Caco-2 (cell line): Measurements from ENCODE around the gene CCDC74A. TPM values are rescaled to one million over a fixed set of nuclear protein-coding genes. Genes with fewer than 3 reads are reported as not detected.

ENCODE experiments used
- BruUV-seq: library from RNA; stranded (reverse); fragments of 400-500 nt; replicated peaks from 2 replicates; lab custom pipeline; 2021; lab: Mats Ljungman, UMichigan
- CTCF ChIA-PET: fragments of 300-600 bp; sonication (Branson Sonifier 250); formaldehyde crosslinking; loops from one replicate; lab custom pipeline; 2022; ENCODE audit warnings: antibody characterized with exemption; lab: Charles Lee
- POLR2A ChIA-PET: fragments of 300-600 bp; sonication (Branson Sonifier 250); formaldehyde crosslinking; loops from one replicate; lab custom pipeline; 2022; ENCODE audit warnings: antibody characterized with exemption; lab: Charles Lee
- DNase-seq, 2 experiments: peaks; one replicate each; pipeline versions ENCODE4 v3.0.0 to v3.0.0-alpha.2; 2020 to 2022
- H3K27me3 ChIP-seq: replicated peaks from 2 replicates; pipeline ENCODE4 v1.6.0; 2011; ENCODE audit warnings: low read length; ENCODE audit not compliant: control insufficient read depth, insufficient read depth
- H3K36me3 ChIP-seq: 2 replicates; pipeline ENCODE4 v1.5.1; 2011; ENCODE audit warnings: low read length; ENCODE audit not compliant: control insufficient read depth, insufficient read depth
- H3K4me1 ChIP-seq: fragments of 250-450 bp; sonication (Bioruptor Pico); 2 replicates; pipeline ENCODE4 v1.5.1; 2020; ENCODE audit warnings: mild to moderate bottlenecking
- H3K4me3 ChIP-seq: 2 replicates; pipeline ENCODE4 v1.5.1; 2011; ENCODE audit warnings: low read depth, mild to moderate bottlenecking, control low read depth, low read length
- H3K9me3 ChIP-seq: fragments of 250-450 bp; sonication (Bioruptor Pico); 2 replicates; pipeline ENCODE4 v1.5.1; 2020; ENCODE audit warnings: mild to moderate bottlenecking, moderate library complexity
- H3K27ac Mint-ChIP-seq: one replicate; pipeline ENCODE4 v1.8.0; 2022; ENCODE audit warnings: mixed read lengths; ENCODE audit not compliant: unreplicated experiment
- H3K27me3 Mint-ChIP-seq: one replicate; pipeline ENCODE4 v1.8.0; 2022; ENCODE audit warnings: mixed read lengths; ENCODE audit not compliant: insufficient read depth, unreplicated experiment
- H3K36me3 Mint-ChIP-seq: one replicate; pipeline ENCODE4 v1.8.0; 2022; ENCODE audit warnings: mild to moderate bottlenecking, mixed read lengths; ENCODE audit not compliant: insufficient read depth, unreplicated experiment
- H3K4me1 Mint-ChIP-seq: one replicate; pipeline ENCODE4 v1.8.0; 2022; ENCODE audit warnings: low read depth, mixed read lengths; ENCODE audit not compliant: unreplicated experiment
- H3K4me3 Mint-ChIP-seq: one replicate; pipeline ENCODE4 v1.8.0; 2022; ENCODE audit warnings: mild to moderate bottlenecking, moderate library complexity, mixed read lengths; ENCODE audit not compliant: unreplicated experiment
- H3K9me3 Mint-ChIP-seq: one replicate; pipeline ENCODE4 v1.8.0; 2022; ENCODE audit warnings: mixed read lengths; ENCODE audit not compliant: unreplicated experiment
- CTCF ChIP-seq, 2 experiments: fragments of 200-600 bp in 1 of 2; IDR thresholded peaks; 1 replicate in 1 of 2; 2 replicates in 1 of 2; pipeline versions ENCODE4 v1.5.1 to v1.8.0; 2011 to 2022; ENCODE audit warnings: antibody characterized with exemption in 1 of 2, control low read depth in 1 of 2, inconsistent platforms in 1 of 2, low read depth in 1 of 2, low read length in 1 of 2, mild to moderate bottlenecking in 1 of 2, moderate library complexity in 1 of 2; ENCODE audit not compliant: insufficient read depth in 1 of 2, severe bottlenecking in 1 of 2, unreplicated experiment in 1 of 2
- intact Hi-C: fragments of 100-400 bp; cut with micrococcal nuclease; formaldehyde crosslinking; loops from one replicate; pipeline ENCODE4 v1.10.0; 2022; ENCODE audit not compliant: unreplicated experiment
- microRNA-seq: library from miRNA; unstranded; fragments of <30 nt; microRNA quantifications from one replicate; pipeline ENCODE4 v1.2.0, GENCODE V29; 2022
- total RNA-seq: library from RNA; stranded (reverse); gene quantifications from 2 replicates; pipeline ENCODE4 v1.2.3, GENCODE V29; 2022

The CCDC74A gene
- total RNA-seq, 1 experiment from 2014 or later = 0.36 TPM

- Histone ChIP-seq H3K27me3 (0 out of 2 replicates have a peak, but pooled peaks cover 1% of the 10 kb centered on the region), H3K4me3 (no peak overlapping the region), H3K4me1 (no peaks in the 10 kb centered on the region), H3K9me3 (no peaks in the 10 kb centered on the region), H3K36me3 (no peaks in the 10 kb centered on the region)
- no peaks in the 10 kb centered on the region for H3K36me3 Mint-ChIP-seq
- no peaks in the 10 kb centered on the region for H3K9me3 Mint-ChIP-seq
- no peak overlapping the region for H3K4me3 Mint-ChIP-seq
- H3K27me3 Mint-ChIP-seq = peaks cover 43% of the 10 kb centered on the region
- intact Hi-C loops = no loop called here
- DNase-seq = no peak
- no peaks in the 10 kb centered on the region for H3K4me1 Mint-ChIP-seq
- BruUV-seq = no TSS peak
- no peak overlapping the region for H3K27ac Mint-ChIP-seq
- POLR2A ChIA-PET = no interaction called here
- TF ChIP-seq CTCF (IDR thresholded peaks at IDR 0.05; ENCODE audit: insufficient read depth in 1 of 2, low read depth in 1 of 2, low read length in 1 of 2, severe bottlenecking in 1 of 2, unreplicated experiment in 1 of 2) = no peak
- CTCF ChIA-PET = no interaction called here
These were observed 50.1 kb downstream of the CCDC74A start for GRCh38 chr2:131577812-131578211.

GRCh38 chr2:131580187-131580586 is 52.5 kb downstream of the CCDC74A start:
- no peaks in the 10 kb centered on the region for H3K36me3 Mint-ChIP-seq
- H3K9me3 ChIP-seq = no peaks in the 10 kb centered on the region
- H3K4me1 ChIP-seq = no peaks in the 10 kb centered on the region
- H3K36me3 ChIP-seq = no peaks in the 10 kb centered on the region
- BruUV-seq = no TSS peak
- ChIA-PET CTCF (no interaction called here), POLR2A (no interaction called here)
- no peaks in the 10 kb centered on the region for H3K4me1 Mint-ChIP-seq
- H3K9me3 Mint-ChIP-seq = no peaks in the 10 kb centered on the region
- H3K27ac Mint-ChIP-seq = no peak overlapping the region
- no peak overlapping the region for H3K4me3 Mint-ChIP-seq
- DNase-seq = no peak
- H3K27me3 Mint-ChIP-seq = peaks cover 48% of the 10 kb centered on the region
- no peak overlapping the region for H3K4me3 ChIP-seq
- TF ChIP-seq CTCF (IDR thresholded peaks at IDR 0.05; ENCODE audit: insufficient read depth in 1 of 2, low read depth in 1 of 2, low read length in 1 of 2, severe bottlenecking in 1 of 2, unreplicated experiment in 1 of 2) = no peak
- intact Hi-C loops = no loop called here
- H3K27me3 ChIP-seq = 0 out of 2 replicates have a peak, but pooled peaks cover 3% of the 10 kb centered on the region

Small RNA genes within 50 kb of the gene (microRNA-seq; reads per million reads assigned to microRNA genes)
- not detected for gene MIR4784

Other genes with a start within 250 kb of the CCDC74A start
- 0.23 and 0.39 TPM in 2 replicates for gene RAB6D, start 163.7 kb upstream of the CCDC74A start, total RNA-seq
- gene TUBA3D, start 51.8 kb upstream of the CCDC74A start, total RNA-seq = 0.23 TPM in 1 of 2 replicates, not detected in the other
- 275 and 285 TPM in 2 replicates for gene MZT2A, start 35.5 kb upstream of the CCDC74A start, total RNA-seq